SJSA1 (cell line): ENCODE measurements around the gene BTBD8. TPM values are rescaled to one million over a fixed set of nuclear protein-coding genes. Genes with fewer than 3 reads are reported as not detected.

Experiments used
- DNase-seq, 2 experiments: peaks; one replicate each; pipeline ENCODE4 v3.0.0-alpha.2; 2015 to 2020; ENCODE audit warnings: low spot score in 2 of 2, low read depth in 1 of 2
- H3K27ac ChIP-seq: fragments of 250-450 bp; sonication (Bioruptor Pico); 2 replicates; pipeline ENCODE4 v1.5.1; 2020; ENCODE audit warnings: mild to moderate bottlenecking, moderate library complexity
- H3K27me3 ChIP-seq: fragments of 250-450 bp; sonication (Bioruptor Pico); replicated peaks from 2 replicates; pipeline ENCODE4 v1.5.1; 2020; ENCODE audit warnings: mild to moderate bottlenecking, moderate library complexity
- H3K36me3 ChIP-seq: fragments of 250-450 bp; sonication (Bioruptor Pico); 2 replicates; pipeline ENCODE4 v1.5.1; 2020; ENCODE audit warnings: mild to moderate bottlenecking
- H3K4me1 ChIP-seq: fragments of 250-450 bp; sonication (Bioruptor Pico); replicated peaks from 2 replicates; pipeline ENCODE4 v1.6.1; 2021; ENCODE audit warnings: mild to moderate bottlenecking
- H3K4me3 ChIP-seq: fragments of 250-450 bp; sonication (Bioruptor Pico); 2 replicates; pipeline ENCODE4 v1.5.1; 2020; ENCODE audit warnings: mild to moderate bottlenecking
- H3K9me3 ChIP-seq: fragments of 250-450 bp; sonication (Bioruptor Pico); replicated peaks from 2 replicates; pipeline ENCODE4 v1.5.1; 2020; ENCODE audit warnings: mild to moderate bottlenecking
- total RNA-seq: library from RNA; depleted of rRNA; stranded (reverse); fragments of >200 nt; shearing (Covaris generic); gene quantifications from 2 replicates; pipeline ENCODE4 v1.2.3, GENCODE V29; 2014

The BTBD8 gene
- total RNA-seq, 1 experiment from 2014 or later: 1.1 TPM

GRCh38 chr1:92117526-92117925, 37.4 kb downstream of the BTBD8 start:
- H3K9me3 ChIP-seq: no peaks in the 10 kb centered on the region
- no peaks in the 10 kb centered on the region for H3K27me3 ChIP-seq
- H3K4me3 ChIP-seq: no peak overlapping the region
- H3K36me3 ChIP-seq: no peaks in the 10 kb centered on the region
- no peak overlapping the region for H3K27ac ChIP-seq
- H3K4me1 ChIP-seq: no peaks in the 10 kb centered on the region
- DNase-seq: no peak

GRCh38 chr1:92118826-92119225, 38.7 kb downstream of the BTBD8 start:
- H3K4me1 ChIP-seq: no peaks in the 10 kb centered on the region
- no peak overlapping the region for H3K27ac ChIP-seq
- no peaks in the 10 kb centered on the region for H3K9me3 ChIP-seq
- DNase-seq: no peak
- H3K4me3 ChIP-seq: no peak overlapping the region
- no peaks in the 10 kb centered on the region for H3K36me3 ChIP-seq
- H3K27me3 ChIP-seq: no peaks in the 10 kb centered on the region

GRCh38 chr1:92123868-92124267, 43.7 kb downstream of the BTBD8 start:
- Histone ChIP-seq H3K36me3 (no peaks in the 10 kb centered on the region), H3K9me3 (no peaks in the 10 kb centered on the region), H3K4me3 (no peak overlapping the region), H3K27me3 (no peaks in the 10 kb centered on the region), H3K4me1 (no peaks in the 10 kb centered on the region), H3K27ac (no peak overlapping the region)
- no peak for DNase-seq

- no peaks in the 10 kb centered on the region for H3K36me3 ChIP-seq
- H3K27me3 ChIP-seq: no peaks in the 10 kb centered on the region
- H3K27ac ChIP-seq: no peak overlapping the region
- H3K9me3 ChIP-seq: no peaks in the 10 kb centered on the region
- no peaks in the 10 kb centered on the region for H3K4me1 ChIP-seq
- no peak for DNase-seq
- no peak overlapping the region for H3K4me3 ChIP-seq
Observed at GRCh38 chr1:92125204-92125603, 45.1 kb downstream of the BTBD8 start.

- Histone ChIP-seq H3K9me3 (no peaks in the 10 kb centered on the region), H3K36me3 (no peaks in the 10 kb centered on the region), H3K27ac (no peak overlapping the region), H3K4me1 (no peaks in the 10 kb centered on the region), H3K27me3 (no peaks in the 10 kb centered on the region), H3K4me3 (no peak overlapping the region)
- no peak for DNase-seq
Observed at GRCh38 chr1:92126088-92126487, 45.9 kb downstream of the BTBD8 start.

GRCh38 chr1:92134331-92134730, 54.2 kb downstream of the BTBD8 start:
- Histone ChIP-seq H3K27me3 (no peaks in the 10 kb centered on the region), H3K4me1 (no peaks in the 10 kb centered on the region), H3K36me3 (no peaks in the 10 kb centered on the region), H3K27ac (no peak overlapping the region), H3K4me3 (no peak overlapping the region), H3K9me3 (no peaks in the 10 kb centered on the region)
- DNase-seq: no peak

- Histone ChIP-seq H3K27ac (no peak overlapping the region), H3K4me1 (no peaks in the 10 kb centered on the region), H3K36me3 (no peaks in the 10 kb centered on the region), H3K4me3 (no peak overlapping the region), H3K27me3 (no peaks in the 10 kb centered on the region), H3K9me3 (no peaks in the 10 kb centered on the region)
- DNase-seq: no peak
Observed at GRCh38 chr1:92136341-92136740, 56.2 kb downstream of the BTBD8 start.

GRCh38 chr1:92154934-92155333, 74.8 kb downstream of the BTBD8 start:
- H3K4me1 ChIP-seq: no peaks in the 10 kb centered on the region
- no peak for DNase-seq
- no peaks in the 10 kb centered on the region for H3K27me3 ChIP-seq
- no peak overlapping the region for H3K27ac ChIP-seq
- no peak overlapping the region for H3K4me3 ChIP-seq
- no peaks in the 10 kb centered on the region for H3K9me3 ChIP-seq
- no peaks in the 10 kb centered on the region for H3K36me3 ChIP-seq

GRCh38 chr1:92159593-92159992, 79.4 kb downstream of the BTBD8 start:
- Histone ChIP-seq H3K27ac (no peak overlapping the region), H3K36me3 (no peaks in the 10 kb centered on the region), H3K4me1 (no peaks in the 10 kb centered on the region), H3K27me3 (no peaks in the 10 kb centered on the region), H3K9me3 (no peaks in the 10 kb centered on the region), H3K4me3 (no peak overlapping the region)
- DNase-seq: no peak

- DNase-seq: no peak
- H3K4me1 ChIP-seq: no peaks in the 10 kb centered on the region
Observed at GRCh38 chr1:92165389-92165788, 85.2 kb downstream of the BTBD8 start.

GRCh38 chr1:92167151-92167550, 87.0 kb downstream of the BTBD8 start:
- no peak overlapping the region for H3K27ac ChIP-seq
- H3K27me3 ChIP-seq: no peaks in the 10 kb centered on the region
- no peaks in the 10 kb centered on the region for H3K36me3 ChIP-seq
- H3K9me3 ChIP-seq: no peaks in the 10 kb centered on the region
- no peak overlapping the region for H3K4me3 ChIP-seq
- no peak for DNase-seq
- no peaks in the 10 kb centered on the region for H3K4me1 ChIP-seq

More at GRCh38 chr1:92165389-92165788, 85.2 kb downstream of the BTBD8 start:
- Histone ChIP-seq H3K4me3 (no peak overlapping the region), H3K27ac (no peak overlapping the region), H3K36me3 (no peaks in the 10 kb centered on the region), H3K27me3 (no peaks in the 10 kb centered on the region), H3K9me3 (no peaks in the 10 kb centered on the region)

- no peak overlapping the region for H3K4me3 ChIP-seq
- no peak for DNase-seq
- H3K27ac ChIP-seq: no peak overlapping the region
Observed at GRCh38 chr1:92168657-92169056, 88.5 kb downstream of the BTBD8 start.

GRCh38 chr1:92169214-92170005, 89.3 kb downstream of the BTBD8 start:
- no peak for DNase-seq
- Histone ChIP-seq H3K36me3 (no peaks in the 10 kb centered on the region), H3K4me1 (no peaks in the 10 kb centered on the region), H3K4me3 (no peak overlapping the region), H3K27ac (no peak overlapping the region), H3K9me3 (no peaks in the 10 kb centered on the region), H3K27me3 (no peaks in the 10 kb centered on the region)

More at GRCh38 chr1:92168657-92169056, 88.5 kb downstream of the BTBD8 start:
- no peaks in the 10 kb centered on the region for H3K36me3 ChIP-seq
- H3K27me3 ChIP-seq: no peaks in the 10 kb centered on the region
- no peaks in the 10 kb centered on the region for H3K4me1 ChIP-seq
- no peaks in the 10 kb centered on the region for H3K9me3 ChIP-seq

GRCh38 chr1:92184632-92185031, 104.5 kb downstream of the BTBD8 start:
- H3K4me3 ChIP-seq: no peak overlapping the region
- H3K9me3 ChIP-seq: no peaks in the 10 kb centered on the region
- peak in 1 of 2 experiments; percentile 11 for DNase-seq
- H3K27ac ChIP-seq: no peak overlapping the region
- no peaks in the 10 kb centered on the region for H3K36me3 ChIP-seq
- no peaks in the 10 kb centered on the region for H3K27me3 ChIP-seq
- H3K4me1 ChIP-seq: peaks cover 15% of the 10 kb centered on the region

- peaks cover 15% of the 10 kb centered on the region for H3K4me1 ChIP-seq
- no peaks in the 10 kb centered on the region for H3K9me3 ChIP-seq
- DNase-seq: no peak
- no peaks in the 10 kb centered on the region for H3K36me3 ChIP-seq
- no peak overlapping the region for H3K4me3 ChIP-seq
- H3K27me3 ChIP-seq: no peaks in the 10 kb centered on the region
- no peak overlapping the region for H3K27ac ChIP-seq
Observed at GRCh38 chr1:92186081-92186480, 105.9 kb downstream of the BTBD8 start.
